Measurements from ENCODE around the gene GPX1.

Gene GPX1

GRCh38 chr3:49316696-49317457 lies 41.3 kb downstream of the GPX1 start:
- DNase-seq (ENCODE audit: insufficient read length, low spot score): no peak
- no peak for FAIRE-seq

- FAIRE-seq: no peak
These were observed 44.1 kb downstream of the GPX1 start for GRCh38 chr3:49313896-49314688.

GRCh38 chr3:49311283-49311682 lies 46.9 kb downstream of the GPX1 start:
- FAIRE-seq (no peak), DNase-seq (ENCODE audit: insufficient read length, low spot score) (no peak)

More at GRCh38 chr3:49313896-49314688, 44.1 kb downstream of the GPX1 start:
- DNase-seq (ENCODE audit: insufficient read length, low spot score): no peak

GRCh38 chr3:49310677-49311076 lies 47.5 kb downstream of the GPX1 start:
- FAIRE-seq (no peak), DNase-seq (ENCODE audit: insufficient read length, low spot score) (no peak)

Data from GM19239 (cell line).